OCI-LY7 (cell line): Measurements from ENCODE around the gene PCDHGA1. TPM values are rescaled to one million over a fixed set of nuclear protein-coding genes. Genes with fewer than 3 reads are reported as not detected.
"Not testable (repeated sequence)": the region's sequence is repeated elsewhere in the genome, so short reads cannot be mapped to it uniquely, and the experiment has no call there.

Source experiments
- BruUV-seq: library from RNA; stranded (reverse); fragments of 400-500 nt; replicated peaks from 2 replicates; lab custom pipeline; 2021; lab: Mats Ljungman, UMichigan
- CTCF ChIA-PET: fragments of 300-600 bp; sonication (Branson Sonifier 250); formaldehyde crosslinking; loops from one replicate; lab custom pipeline; 2022; ENCODE audit warnings: antibody characterized with exemption; ENCODE audit not compliant: unreplicated experiment; lab: Charles Lee
- POLR2A ChIA-PET: fragments of 300-600 bp; sonication (Branson Sonifier 250); formaldehyde crosslinking; loops from one replicate; lab custom pipeline; 2022; ENCODE audit warnings: antibody characterized with exemption; lab: Charles Lee
- DNase-seq: peaks from one replicate; pipeline ENCODE4 v3.0.0-alpha.2; 2015; ENCODE audit warnings: low spot score
- H2AFZ ChIP-seq: fragments of 200-600 bp; sonication (generic), shearing (Covaris generic); 2 replicates; pipeline ENCODE4 v1.6.1; 2014; ENCODE audit warnings: mild to moderate bottlenecking, antibody characterized with exemption, low read length, moderate library complexity
- H3K27ac ChIP-seq: fragments of 200-600 bp; sonication (generic); 2 replicates; pipeline ENCODE4 v1.5.1; 2014; ENCODE audit warnings: mixed run types, low read depth, mild to moderate bottlenecking, moderate library complexity, low read length, inconsistent platforms; ENCODE audit not compliant: poor library complexity, severe bottlenecking
- H3K36me3 ChIP-seq: fragments of 200-600 bp; sonication (generic); 2 replicates; pipeline ENCODE4 v1.6.1; 2014; ENCODE audit warnings: mild to moderate bottlenecking, antibody characterized with exemption, low read length, moderate library complexity, mixed read lengths; ENCODE audit not compliant: insufficient read depth
- H3K4me1 ChIP-seq: fragments of 200-600 bp; sonication (generic); 2 replicates; pipeline ENCODE4 v1.5.1; 2014; ENCODE audit warnings: mild to moderate bottlenecking, low read length; ENCODE audit not compliant: insufficient read depth, poor library complexity, severe bottlenecking
- H3K4me2 ChIP-seq: fragments of 200-600 bp; sonication (generic); 2 replicates; pipeline ENCODE4 v1.6.1; 2014; ENCODE audit warnings: mild to moderate bottlenecking, low read length
- H3K4me3 ChIP-seq: fragments of 200-600 bp; sonication (generic); 2 replicates; pipeline ENCODE4 v1.5.1; 2014; ENCODE audit warnings: mild to moderate bottlenecking, low read depth, low read length; ENCODE audit not compliant: poor library complexity, severe bottlenecking
- H3K79me2 ChIP-seq: fragments of 200-600 bp; sonication (generic); 2 replicates; pipeline ENCODE4 v1.6.1; 2016; ENCODE audit warnings: low read depth, mild to moderate bottlenecking, low read length, moderate library complexity, mixed read lengths; ENCODE audit not compliant: insufficient read depth
- H3K9me2 ChIP-seq: fragments of 200-600 bp; sonication (generic); 2 replicates; pipeline ENCODE4 v1.6.1; 2016; ENCODE audit warnings: mild to moderate bottlenecking, low read length, mixed read lengths; ENCODE audit not compliant: insufficient read depth
- H3K9me3 ChIP-seq: fragments of 200-600 bp; sonication (generic); 2 replicates; pipeline ENCODE4 v1.6.1; 2014; ENCODE audit warnings: mild to moderate bottlenecking, mixed run types, low read length, mixed read lengths
- H4K20me1 ChIP-seq: fragments of 200-600 bp; sonication (generic); 2 replicates; pipeline ENCODE4 v1.6.1; 2014; ENCODE audit warnings: mild to moderate bottlenecking, antibody characterized with exemption, low read length, moderate library complexity, mixed read lengths; ENCODE audit not compliant: insufficient read depth
- CTCF ChIP-seq: fragments of 200-600 bp; sonication (generic); conservative IDR thresholded peaks from 2 replicates; pipeline ENCODE4 v1.5.1; 2014; ENCODE audit warnings: mild to moderate bottlenecking, antibody characterized with exemption, low read length, moderate library complexity, mixed read lengths
- EZH2phosphoT487 ChIP-seq: fragments of 200-600 bp; sonication (generic); IDR thresholded peaks from 2 replicates; pipeline ENCODE4 v1.6.1; 2018; ENCODE audit warnings: low read depth, borderline replicate concordance, mild to moderate bottlenecking, mixed run types, antibody characterized with exemption, low read length, moderate library complexity, mixed read lengths
- intact Hi-C: fragments of 100-400 bp; cut with micrococcal nuclease; formaldehyde crosslinking; loops from one replicate; pipeline ENCODE4 v1.10.0; 2022; ENCODE audit not compliant: unreplicated experiment
- total RNA-seq, 2 experiments: library from RNA; depleted of rRNA in 1 of 2; stranded (reverse); fragments of >200 nt in 1 of 2; shearing (Covaris generic) in 1 of 2; gene quantifications; 2 replicates each; pipeline ENCODE4 v1.2.3, GENCODE V29; 2014 to 2022

The PCDHGA1 gene
- total RNA-seq, 2 experiments from 2014 or later = 1.3 to 1.9 TPM

GRCh38 chr5:141374627-141375026 lies 44.3 kb downstream of the PCDHGA1 start:
- Histone ChIP-seq H3K4me3 (no peak overlapping the region), H3K4me1 (peaks cover 7% of the 10 kb centered on the region), H3K36me3 (peaks cover 11% of the 10 kb centered on the region; the same call in 1 of the 2 replicates), H2AFZ (no peak overlapping the region), H4K20me1 (no peaks in the 10 kb centered on the region), H3K9me2 (no peaks in the 10 kb centered on the region), H3K79me2 (no peaks in the 10 kb centered on the region), H3K9me3 (no peaks in the 10 kb centered on the region), H3K4me2 (no peak overlapping the region), H3K27ac (no peak overlapping the region)
- BruUV-seq = no TSS peak
- TF ChIP-seq CTCF = no peak
- no peak for TF ChIP-seq EZH2phosphoT487
- ChIA-PET CTCF (no interaction called here), POLR2A (interaction anchor here (0.6 kb wide), 1 partner anchor 322 kb away, joined by 3 read pairs; no protein-coding TSS in a partner anchor)
- intact Hi-C loops = loop anchor here (5.0 kb wide), 1 partner anchor 183 kb away; no protein-coding TSS in a partner anchor
- no peak for DNase-seq

DNA sequence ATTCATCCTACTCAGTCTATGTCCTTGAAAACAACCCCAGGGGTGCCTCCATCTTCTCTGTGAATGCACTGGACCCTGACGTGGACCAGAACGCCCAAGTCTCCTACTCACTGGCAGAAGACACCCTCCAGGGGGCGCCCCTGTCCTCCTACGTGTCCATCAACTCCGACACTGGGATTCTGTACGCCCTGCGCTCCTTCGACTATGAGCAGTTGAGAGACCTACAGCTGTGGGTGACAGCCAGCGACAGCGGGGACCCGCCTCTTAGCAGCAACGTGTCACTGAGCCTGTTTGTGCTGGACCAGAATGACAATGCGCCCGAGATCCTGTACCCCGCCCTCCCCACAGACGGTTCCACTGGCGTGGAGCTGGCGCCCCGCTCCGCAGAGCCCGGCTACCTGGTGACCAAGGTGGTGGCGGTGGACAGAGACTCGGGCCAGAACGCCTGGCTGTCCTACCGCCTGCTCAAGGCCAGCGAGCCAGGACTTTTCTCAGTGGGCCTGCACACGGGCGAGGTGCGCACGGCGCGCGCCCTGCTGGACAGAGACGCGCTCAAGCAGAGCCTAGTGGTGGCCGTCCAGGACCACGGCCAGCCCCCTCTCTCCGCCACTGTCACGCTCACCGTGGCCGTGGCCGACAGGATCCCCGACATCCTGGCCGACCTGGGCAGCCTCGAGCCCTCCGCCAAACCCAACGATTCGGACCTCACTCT lies 45.3 kb downstream of the PCDHGA1 start:
- not testable (repeated sequence) for H3K27ac ChIP-seq

More for the DNA sequence above, 45.3 kb downstream of the PCDHGA1 start:
- H3K4me2 ChIP-seq, H3K4me1 ChIP-seq, H2AFZ ChIP-seq, intact Hi-C loops, H3K9me2 ChIP-seq, BruUV-seq, H3K4me3 ChIP-seq, H3K79me2 ChIP-seq, DNase-seq, CTCF ChIA-PET, H4K20me1 ChIP-seq, H3K9me3 ChIP-seq: not testable (repeated sequence)
- TF ChIP-seq CTCF = peak; percentile 49
- H3K36me3 ChIP-seq = peaks cover 11% of the 10 kb centered on the region; the same call in 1 of the 2 replicates
- POLR2A ChIA-PET = interaction anchor here (0.6 kb wide), 1 partner anchor 321 kb away, joined by 3 read pairs; no protein-coding TSS in a partner anchor
